GM12891 (cell line): ENCODE results near the gene TMEM54.

Experiments used
- POLR2A ChIP-seq: IDR thresholded peaks from 2 replicates; pipeline ENCODE4 v1.6.1; 2011; ENCODE audit warnings: low read depth, low read length, control low read depth
- TAF1 ChIP-seq: IDR thresholded peaks from 2 replicates; pipeline ENCODE4 v1.6.1; 2011; ENCODE audit warnings: low read depth, low read length, control low read depth

- TF ChIP-seq TAF1 (no peak), POLR2A (no peak)
Observed at GRCh38 chr1:32939655-32940371, 38.6 kb upstream of the TMEM54 start.
